ENCODE results near the gene NDST1. TPM values are rescaled to one million over a fixed set of nuclear protein-coding genes. Genes with fewer than 3 reads are reported as not detected.

Gene NDST1
- total RNA-seq, 1 donor from 2014 or later, result 228 TPM

DNA sequence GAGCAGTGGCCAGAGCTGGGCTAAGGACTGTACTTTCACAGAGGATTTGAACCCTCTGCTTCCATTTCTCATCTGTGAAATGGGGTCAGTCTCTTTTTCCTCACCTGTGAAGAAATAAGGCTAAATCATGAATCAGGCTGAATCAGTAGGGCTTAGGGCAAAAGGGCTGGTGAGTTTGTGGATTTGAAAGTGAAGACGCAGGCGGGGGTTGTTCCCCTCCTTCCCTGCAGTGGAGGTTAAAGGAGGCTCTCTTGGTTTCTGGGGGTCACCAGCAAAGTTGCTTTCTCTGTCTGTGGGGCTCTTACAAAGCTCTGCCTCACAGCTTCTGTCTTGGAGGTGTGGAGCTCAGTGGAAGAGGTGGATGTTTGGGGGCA is 17.6 kb upstream of the NDST1 start:
- TF ChIP-seq, protein P1, sequence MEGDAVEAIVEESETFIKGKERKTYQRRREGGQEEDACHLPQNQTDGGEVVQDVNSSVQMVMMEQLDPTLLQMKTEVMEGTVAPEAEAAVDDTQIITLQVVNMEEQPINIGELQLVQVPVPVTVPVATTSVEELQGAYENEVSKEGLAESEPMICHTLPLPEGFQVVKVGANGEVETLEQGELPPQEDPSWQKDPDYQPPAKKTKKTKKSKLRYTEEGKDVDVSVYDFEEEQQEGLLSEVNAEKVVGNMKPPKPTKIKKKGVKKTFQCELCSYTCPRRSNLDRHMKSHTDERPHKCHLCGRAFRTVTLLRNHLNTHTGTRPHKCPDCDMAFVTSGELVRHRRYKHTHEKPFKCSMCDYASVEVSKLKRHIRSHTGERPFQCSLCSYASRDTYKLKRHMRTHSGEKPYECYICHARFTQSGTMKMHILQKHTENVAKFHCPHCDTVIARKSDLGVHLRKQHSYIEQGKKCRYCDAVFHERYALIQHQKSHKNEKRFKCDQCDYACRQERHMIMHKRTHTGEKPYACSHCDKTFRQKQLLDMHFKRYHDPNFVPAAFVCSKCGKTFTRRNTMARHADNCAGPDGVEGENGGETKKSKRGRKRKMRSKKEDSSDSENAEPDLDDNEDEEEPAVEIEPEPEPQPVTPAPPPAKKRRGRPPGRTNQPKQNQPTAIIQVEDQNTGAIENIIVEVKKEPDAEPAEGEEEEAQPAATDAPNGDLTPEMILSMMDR (IDR thresholded peaks at IDR 0.05), result no peak
- no peaks in the 10 kb centered on the region for H3K9me3 Mint-ChIP-seq (ENCODE audit: low read depth)
- H3K4me1 Mint-ChIP-seq (ENCODE audit: low read depth), result peaks cover 67% of the 10 kb centered on the region
- H3K36me3 Mint-ChIP-seq (ENCODE audit: low read depth), result peaks cover 2% of the 10 kb centered on the region
- peak overlapping the region; percentile 89 for H3K27ac Mint-ChIP-seq (ENCODE audit: unreplicated experiment)
- no peaks in the 10 kb centered on the region for H3K27me3 Mint-ChIP-seq (ENCODE audit: low read depth)
- no peak for DNase-seq (ENCODE audit: low spot score)
- peak overlapping the region; percentile 81 for H3K4me3 Mint-ChIP-seq (ENCODE audit: unreplicated experiment)

DNA sequence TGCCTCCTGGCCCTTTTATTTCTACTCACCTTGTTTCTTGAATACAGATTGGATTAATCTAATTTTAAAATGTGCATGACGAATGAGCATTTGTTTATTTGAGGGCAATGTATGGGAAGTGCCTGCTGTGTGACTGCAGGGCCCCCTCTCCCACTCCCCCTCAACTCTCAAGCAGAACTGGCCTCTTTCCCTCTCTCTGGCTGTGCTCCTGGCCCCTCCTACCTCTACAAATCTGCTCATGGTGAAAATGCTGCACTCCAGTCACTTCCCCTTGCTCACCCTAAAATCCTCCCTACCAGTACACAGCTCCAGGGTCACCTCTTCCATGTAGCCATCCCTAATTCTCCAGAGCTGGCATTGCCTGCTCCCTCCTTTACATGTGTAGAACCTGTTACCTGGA is 17.2 kb upstream of the NDST1 start:
- TF ChIP-seq, protein P1 (IDR thresholded peaks at IDR 0.05), result no peak
- H3K27ac Mint-ChIP-seq (ENCODE audit: unreplicated experiment), result peak overlapping the region; percentile 89
- no peaks in the 10 kb centered on the region for H3K9me3 Mint-ChIP-seq (ENCODE audit: low read depth)
- DNase-seq (ENCODE audit: low spot score), result no peak
- H3K4me1 Mint-ChIP-seq (ENCODE audit: low read depth), result peaks cover 70% of the 10 kb centered on the region
- peaks cover 2% of the 10 kb centered on the region for H3K36me3 Mint-ChIP-seq (ENCODE audit: low read depth)
- peak overlapping the region; percentile 15 for H3K4me3 Mint-ChIP-seq (ENCODE audit: unreplicated experiment)
- no peaks in the 10 kb centered on the region for H3K27me3 Mint-ChIP-seq (ENCODE audit: low read depth)

DNA sequence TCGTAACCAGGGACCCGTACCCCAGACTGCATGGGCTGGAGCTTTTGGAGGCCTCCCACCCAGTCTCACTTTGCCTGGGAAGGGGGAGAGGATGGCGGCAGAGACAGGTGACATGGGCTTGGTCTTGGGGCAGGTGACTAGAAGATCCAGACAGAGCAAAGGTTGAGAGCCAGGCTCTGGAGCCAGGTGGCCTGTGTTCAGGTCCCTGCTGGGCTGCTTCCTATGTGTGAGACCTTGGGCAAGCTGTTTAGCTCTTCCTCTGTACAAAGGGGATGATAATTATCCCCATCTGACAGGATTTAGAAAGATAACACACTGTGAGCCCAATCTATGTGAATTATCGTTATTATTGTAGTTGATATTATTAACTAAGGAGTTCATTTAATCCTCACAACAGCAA is 16.1 kb upstream of the NDST1 start:
- Mint-ChIP-seq H3K27ac (ENCODE audit: unreplicated experiment) (peak overlapping the region; percentile 89), H3K36me3 (ENCODE audit: low read depth) (peaks cover 2% of the 10 kb centered on the region), H3K9me3 (ENCODE audit: low read depth) (no peaks in the 10 kb centered on the region), H3K4me3 (ENCODE audit: unreplicated experiment) (no peak overlapping the region), H3K27me3 (ENCODE audit: low read depth) (no peaks in the 10 kb centered on the region), H3K4me1 (ENCODE audit: low read depth) (peaks cover 81% of the 10 kb centered on the region)
- DNase-seq (ENCODE audit: low spot score), result no peak
- TF ChIP-seq, protein P1 (IDR thresholded peaks at IDR 0.05), result no peak

DNA sequence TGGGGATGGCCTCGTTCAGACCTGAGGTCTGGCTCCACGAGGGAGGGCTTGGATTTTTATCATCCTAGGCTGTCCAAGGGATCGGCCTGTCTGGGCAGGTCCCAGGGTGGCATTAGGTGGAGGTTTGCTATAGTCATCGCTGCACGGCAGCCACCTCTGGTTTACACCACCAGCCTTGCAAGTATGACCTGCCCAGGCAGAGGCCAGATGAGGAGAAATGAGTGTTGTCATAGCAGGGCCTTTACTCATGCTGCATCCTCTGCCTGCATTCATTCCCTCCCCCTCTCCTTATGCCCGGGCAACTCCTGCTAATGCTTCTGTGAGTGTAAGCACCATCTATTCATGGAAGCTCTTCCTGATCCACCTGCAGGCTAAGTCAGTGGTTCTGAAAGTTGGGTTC is 15.3 kb upstream of the NDST1 start:
- no peak overlapping the region for H3K4me3 Mint-ChIP-seq (ENCODE audit: unreplicated experiment)
- peaks cover 5% of the 10 kb centered on the region for H3K36me3 Mint-ChIP-seq (ENCODE audit: low read depth)
- H3K4me1 Mint-ChIP-seq (ENCODE audit: low read depth), result peaks cover 81% of the 10 kb centered on the region
- no peak for DNase-seq (ENCODE audit: low spot score)
- TF ChIP-seq, protein P1 (IDR thresholded peaks at IDR 0.05), result no peak
- H3K27me3 Mint-ChIP-seq (ENCODE audit: low read depth), result no peaks in the 10 kb centered on the region
- no peaks in the 10 kb centered on the region for H3K9me3 Mint-ChIP-seq (ENCODE audit: low read depth)
- H3K27ac Mint-ChIP-seq (ENCODE audit: unreplicated experiment), result peak overlapping the region; percentile 89

DNA sequence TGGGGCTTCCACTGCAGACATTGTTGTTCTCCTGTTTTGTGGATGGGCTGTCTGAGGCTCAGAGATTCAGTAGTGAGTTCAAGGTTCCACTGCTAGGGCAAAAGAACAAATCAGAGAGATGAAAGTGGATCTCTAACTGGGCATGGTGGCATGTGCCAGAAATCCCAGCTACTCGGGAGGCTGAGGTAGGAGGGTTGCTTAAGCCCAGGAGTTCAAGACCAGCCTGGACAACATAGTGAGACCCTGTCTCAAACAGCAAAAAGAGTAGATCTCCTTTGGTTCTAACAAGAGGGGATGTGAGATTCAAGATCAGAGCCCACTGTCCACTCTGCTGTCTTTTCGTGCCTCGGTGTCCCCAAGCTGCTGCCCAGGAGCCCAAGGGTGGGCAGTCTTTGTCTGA is 11.8 kb upstream of the NDST1 start:
- H3K27ac Mint-ChIP-seq (ENCODE audit: unreplicated experiment), result peak overlapping the region; percentile 98
- TF ChIP-seq, protein P1 (IDR thresholded peaks at IDR 0.05), result no peak
- no peak for DNase-seq (ENCODE audit: low spot score)
- H3K4me1 Mint-ChIP-seq (ENCODE audit: low read depth), result peaks cover 81% of the 10 kb centered on the region
- no peaks in the 10 kb centered on the region for H3K9me3 Mint-ChIP-seq (ENCODE audit: low read depth)
- peaks cover 3% of the 10 kb centered on the region for H3K36me3 Mint-ChIP-seq (ENCODE audit: low read depth)
- no peak overlapping the region for H3K4me3 Mint-ChIP-seq (ENCODE audit: unreplicated experiment)
- no peaks in the 10 kb centered on the region for H3K27me3 Mint-ChIP-seq (ENCODE audit: low read depth)

Data from chondrocyte (in vitro differentiated cells).